Kidney (tissue), 14 donors: ENCODE measurements around the gene SDSL. TPM values are rescaled to one million over a fixed set of nuclear protein-coding genes. Genes with fewer than 3 reads are reported as not detected.

Experiments used
- DNase-seq, 5 donors: peaks; one replicate each; pipeline ENCODE4 v3.0.0-alpha.2; 2013 to 2020
- FAIRE-seq: peaks from 2 replicates; lab custom pipeline; 2012; peaks lifted over from hg19 to GRCh38; lab: Jason Lieb, UNC
- H3K27ac ChIP-seq, 2 donors: one replicate each; pipeline ENCODE4 v1.7.0; 2013; ENCODE audit warnings: low read depth in 2 of 2, low read length in 2 of 2, inconsistent platforms in 1 of 2
- H3K27me3 ChIP-seq: one replicate; pipeline ENCODE4 v1.7.1; 2013; ENCODE audit warnings: low read length, inconsistent platforms; ENCODE audit not compliant: control insufficient read depth, insufficient read depth
- H3K36me3 ChIP-seq, 3 donors: one replicate each; pipeline versions ENCODE4 v1.7.0 to v1.7.1; 2013; ENCODE audit warnings: low read length in 3 of 3, control low read depth in 1 of 3, inconsistent platforms in 1 of 3; ENCODE audit not compliant: insufficient read depth in 3 of 3, control insufficient read depth in 2 of 3
- H3K4me1 ChIP-seq, 3 donors: one replicate each; pipeline versions ENCODE4 v1.7.0 to v1.7.1; 2013; ENCODE audit warnings: low read length in 3 of 3, inconsistent platforms in 1 of 3, low read depth in 1 of 3; ENCODE audit not compliant: control insufficient read depth in 2 of 3, insufficient read depth in 2 of 3
- H3K4me3 ChIP-seq, 3 donors: one replicate each; pipeline versions ENCODE4 v1.7.0 to v1.8.1; 2013; ENCODE audit warnings: low read length in 3 of 3, control low read depth in 1 of 3, inconsistent platforms in 1 of 3
- H3K9ac ChIP-seq, 3 donors: one replicate each; pipeline versions ENCODE4 v1.7.0 to v1.7.1; 2013; ENCODE audit warnings: low read length in 3 of 3, control low read depth in 1 of 3, inconsistent platforms in 1 of 3
- H3K9me3 ChIP-seq, 3 donors: one replicate each; pipeline versions ENCODE4 v1.7.0 to v1.7.1; 2013; ENCODE audit warnings: low read length in 3 of 3, control low read depth in 1 of 3, inconsistent platforms in 1 of 3; ENCODE audit not compliant: control insufficient read depth in 2 of 3, insufficient read depth in 1 of 3
- intact Hi-C: fragments of 100-400 bp; cut with DNase I; formaldehyde crosslinking; loops from one replicate; pipeline ENCODE4 v1.11.1; 2022
- polyA plus RNA-seq: library from polyadenylated mRNA; stranded (reverse); fragments of 350-450 nt; fragmentation: Illumina TruSeq; extraction: RNeasy Lipid Tissue Mini Kit (QIAGEN cat#74804); gene quantifications from one replicate; pipeline ENCODE4 v1.2.3, GENCODE V29; 2014; ENCODE audit warnings: low read depth, low replicate concordance; ENCODE audit not compliant: insufficient read depth
- total RNA-seq: library from RNA; stranded (reverse); fragmentation: NEBNext Ultra II Directional; extraction: Animal tissue kit (Norgen Biotek cat#: 25700); gene quantifications from one replicate; pipeline ENCODE4 v1.2.1, GENCODE V29; 2021
- TF ChIP-seq, protein P1 (sequence below): IDR thresholded peaks from 3 replicates; pipeline ENCODE4 v1.5.1; 2012; ENCODE audit warnings: mild to moderate bottlenecking, moderate library complexity, borderline replicate concordance; ENCODE audit not compliant: insufficient read depth; ENCODE audit errors: extremely low read depth
- donor health status: control.
- donor health status: control.
- donor health status: control.
- donor health status: control.
- donor health status: control.
- donor health status: DM: yes; HTN: yes; CAD: no.
- donor health status: Normal renal cell carcinoma (clear cell type).

Gene SDSL
- total and polyA plus RNA-seq, 2 donors from 2014 or later, result 22.8 to 116 TPM

DNA sequence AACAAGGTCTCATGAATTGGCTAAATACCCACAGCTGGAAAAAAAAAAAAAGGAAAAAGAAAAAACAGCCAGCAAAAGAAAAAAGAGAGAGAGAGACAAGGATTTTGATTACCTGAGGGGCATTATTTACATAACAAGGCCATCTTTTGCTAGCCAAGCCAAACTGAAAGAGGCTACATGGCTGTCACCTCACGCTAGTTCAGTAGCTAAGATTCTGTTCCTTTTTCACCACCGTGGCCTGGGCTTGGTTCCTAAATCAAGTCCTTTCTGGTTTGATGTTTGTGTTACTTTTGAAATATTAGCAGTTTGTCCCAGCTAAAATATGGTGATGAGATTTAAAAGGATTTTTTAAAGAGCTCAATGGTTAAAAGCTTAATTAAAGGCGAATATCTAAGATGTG lies 16.5 kb upstream of the SDSL start:
- TF ChIP-seq, protein P1, sequence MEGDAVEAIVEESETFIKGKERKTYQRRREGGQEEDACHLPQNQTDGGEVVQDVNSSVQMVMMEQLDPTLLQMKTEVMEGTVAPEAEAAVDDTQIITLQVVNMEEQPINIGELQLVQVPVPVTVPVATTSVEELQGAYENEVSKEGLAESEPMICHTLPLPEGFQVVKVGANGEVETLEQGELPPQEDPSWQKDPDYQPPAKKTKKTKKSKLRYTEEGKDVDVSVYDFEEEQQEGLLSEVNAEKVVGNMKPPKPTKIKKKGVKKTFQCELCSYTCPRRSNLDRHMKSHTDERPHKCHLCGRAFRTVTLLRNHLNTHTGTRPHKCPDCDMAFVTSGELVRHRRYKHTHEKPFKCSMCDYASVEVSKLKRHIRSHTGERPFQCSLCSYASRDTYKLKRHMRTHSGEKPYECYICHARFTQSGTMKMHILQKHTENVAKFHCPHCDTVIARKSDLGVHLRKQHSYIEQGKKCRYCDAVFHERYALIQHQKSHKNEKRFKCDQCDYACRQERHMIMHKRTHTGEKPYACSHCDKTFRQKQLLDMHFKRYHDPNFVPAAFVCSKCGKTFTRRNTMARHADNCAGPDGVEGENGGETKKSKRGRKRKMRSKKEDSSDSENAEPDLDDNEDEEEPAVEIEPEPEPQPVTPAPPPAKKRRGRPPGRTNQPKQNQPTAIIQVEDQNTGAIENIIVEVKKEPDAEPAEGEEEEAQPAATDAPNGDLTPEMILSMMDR, result no peak
- no peak for DNase-seq
- Histone ChIP-seq H3K4me3 (no peak overlapping the region), H3K4me1 (peaks cover 0 to 3% (median 0%) of the 10 kb centered on the region in 3 donors), H3K36me3 (no peaks in the 10 kb centered on the region), H3K27me3 (no peaks in the 10 kb centered on the region), H3K9ac (no peak overlapping the region), H3K27ac (no peak overlapping the region), H3K9me3 (no peaks in the 10 kb centered on the region)
- intact Hi-C loops, result no loop called here
- FAIRE-seq, result no peak

DNA sequence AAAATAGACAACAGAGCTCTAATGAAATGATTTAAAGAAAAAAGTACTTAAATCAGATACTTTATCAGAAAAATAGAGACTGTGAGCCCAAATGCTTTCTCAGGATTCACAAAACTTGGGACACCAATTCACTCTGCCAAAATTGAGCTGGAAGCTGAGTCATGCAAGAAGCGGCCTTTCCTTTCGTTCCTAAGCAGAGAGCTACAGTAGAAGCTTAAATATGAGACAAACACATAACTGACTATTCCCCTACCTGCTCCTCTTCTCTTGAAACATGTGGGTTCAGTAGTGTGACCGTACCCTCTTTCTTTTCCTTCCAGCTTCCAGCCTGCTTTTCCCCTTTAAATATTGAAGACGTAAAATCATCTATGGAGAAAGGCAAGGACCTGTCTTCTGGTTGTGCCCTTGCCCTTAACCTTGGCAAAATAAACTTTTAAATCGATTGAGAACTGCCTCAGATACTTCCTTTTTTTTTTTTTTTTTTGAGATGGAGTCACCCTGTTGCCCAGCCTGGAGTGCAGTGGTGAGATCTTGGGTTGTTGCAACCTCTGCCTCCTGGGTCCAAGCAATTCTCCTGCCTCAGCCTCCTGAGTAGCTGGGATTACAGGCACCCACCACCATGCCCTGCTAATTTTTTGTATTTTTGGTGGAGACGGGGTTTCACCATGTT lies 14.1 kb upstream of the SDSL start:
- DNase-seq, result no peak
- no peak overlapping the region for H3K4me3 ChIP-seq

DNA sequence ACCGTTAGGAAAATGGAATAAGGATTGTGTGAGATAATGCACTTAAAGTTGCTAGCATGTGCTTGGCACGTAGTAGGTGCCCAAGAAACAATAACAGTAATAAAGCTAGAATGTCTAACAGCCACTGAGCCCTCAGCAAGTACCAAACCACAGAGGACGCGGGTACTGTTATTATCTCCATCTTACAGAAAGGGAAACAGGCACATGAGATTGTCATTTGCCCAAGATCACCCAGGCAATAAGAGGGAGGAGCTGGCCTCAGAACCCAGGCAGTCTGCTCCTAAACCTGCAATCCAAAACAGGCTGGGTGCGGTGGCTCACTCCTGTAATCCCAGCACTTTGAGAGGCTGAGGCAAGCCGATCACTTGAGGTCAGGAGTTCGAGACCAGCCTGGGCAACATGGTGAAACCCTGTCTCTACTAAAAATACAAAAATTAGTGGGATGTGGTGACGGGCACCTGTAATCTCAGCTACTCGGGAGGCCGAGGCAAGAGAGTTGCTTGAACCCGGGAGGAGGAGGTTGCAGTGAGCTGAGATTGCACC lies 13.4 kb upstream of the SDSL start:
- no peak for DNase-seq

More for the DNA sequence above, 14.1 kb upstream of the SDSL start:
- Histone ChIP-seq H3K9me3 (no peaks in the 10 kb centered on the region), H3K4me1 (peaks cover 0 to 3% (median 0%) of the 10 kb centered on the region in 3 donors), H3K9ac (no peak overlapping the region), H3K27me3 (no peaks in the 10 kb centered on the region), H3K36me3 (no peaks in the 10 kb centered on the region), H3K27ac (no peak overlapping the region)
- TF ChIP-seq, protein P1, result no peak
- FAIRE-seq, result no peak
- intact Hi-C loops, result no loop called here

More for the DNA sequence above, 13.4 kb upstream of the SDSL start:
- no peak for FAIRE-seq
- H3K4me1 ChIP-seq, result peaks cover 0 to 3% (median 0%) of the 10 kb centered on the region in 3 donors
- H3K27ac ChIP-seq, result no peak overlapping the region
- intact Hi-C loops, result no loop called here
- TF ChIP-seq, protein P1, result no peak
- H3K4me3 ChIP-seq, result no peak overlapping the region
- H3K36me3 ChIP-seq, result no peaks in the 10 kb centered on the region
- no peaks in the 10 kb centered on the region for H3K9me3 ChIP-seq
- H3K9ac ChIP-seq, result no peak overlapping the region
- H3K27me3 ChIP-seq, result no peaks in the 10 kb centered on the region
